Measurements from ENCODE around the gene CAPZA1. TPM values are rescaled to one million over a fixed set of nuclear protein-coding genes. Genes with fewer than 3 reads are reported as not detected.

The CAPZA1 gene
- total and polyA plus RNA-seq, 10 of the 15 experiments (the other 5 are each of a cell fraction or from before 2014, with no cell fraction given), result 187 to 886 (median 278) TPM

DNA sequence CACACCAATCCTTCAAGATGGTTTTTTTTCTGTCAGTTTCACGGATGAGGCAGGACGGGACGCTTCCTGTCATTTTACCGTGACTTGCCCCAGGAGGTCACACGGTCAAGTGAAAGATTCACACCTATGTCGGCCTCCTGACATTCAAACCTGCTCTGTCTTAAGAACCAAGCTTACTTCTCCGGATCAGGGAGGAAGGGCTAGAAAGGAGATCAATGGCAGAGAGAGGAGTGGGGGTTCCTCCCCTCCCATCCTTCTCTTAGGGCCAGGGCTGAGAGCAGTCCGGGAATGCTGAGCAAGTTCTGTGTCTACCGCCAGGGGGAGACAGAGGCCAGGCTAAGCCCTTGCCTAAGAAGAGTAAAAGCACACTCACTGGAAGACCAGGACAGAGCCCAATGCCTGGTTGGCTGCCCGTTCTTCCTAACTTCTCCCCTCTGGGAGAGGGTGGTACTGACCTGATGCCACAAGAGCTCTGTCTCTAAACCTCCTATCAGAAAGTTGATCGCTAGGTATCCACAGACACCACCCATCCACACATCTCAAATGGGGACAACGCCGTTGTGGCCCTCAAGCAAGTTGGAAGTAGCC lies 96.6 kb downstream of the CAPZA1 start (continued):
- TF ChIP-seq ZNF207 (IDR thresholded peaks at IDR 0.05; ENCODE audit: borderline replicate concordance) (no peak), NR2C2 (IDR thresholded peaks at IDR 0.05; ENCODE audit: borderline replicate concordance, control insufficient read depth, insufficient read length, low read depth) (no peak), STAT1 (conservative IDR thresholded peaks at IDR 0.05) (no peak), SIX5 (IDR thresholded peaks at IDR 0.05; ENCODE audit: low read depth, low read length, severe bottlenecking) (no peak), SRF (IDR thresholded peaks at IDR 0.05; ENCODE audit: low read depth in 2 of 2, low read length in 2 of 2) (no peak), BRCA1 (IDR thresholded peaks at IDR 0.05; ENCODE audit: low read depth, low read length) (no peak), ZNF24 (IDR thresholded peaks at IDR 0.05) (no peak), CREM (IDR thresholded peaks at IDR 0.05; ENCODE audit: low read depth) (no peak), MTA3 (IDR thresholded peaks at IDR 0.05; ENCODE audit: borderline replicate concordance, low read length) (no peak), YBX1 (IDR thresholded peaks at IDR 0.05) (no peak), CHD2 (IDR thresholded peaks at IDR 0.05; ENCODE audit: borderline replicate concordance, low read depth, low read length) (no peak), ZSCAN29 (IDR thresholded peaks at IDR 0.05) (no peak), CBX3 (IDR thresholded peaks at IDR 0.05; ENCODE audit: borderline replicate concordance, low read depth) (no peak), RFX5 (IDR thresholded peaks at IDR 0.05; ENCODE audit: low read depth, low read length) (no peak), JUND (IDR thresholded peaks at IDR 0.05; ENCODE audit: low read depth, low read length) (no peak)
- TF ChIP-seq, protein P1, sequence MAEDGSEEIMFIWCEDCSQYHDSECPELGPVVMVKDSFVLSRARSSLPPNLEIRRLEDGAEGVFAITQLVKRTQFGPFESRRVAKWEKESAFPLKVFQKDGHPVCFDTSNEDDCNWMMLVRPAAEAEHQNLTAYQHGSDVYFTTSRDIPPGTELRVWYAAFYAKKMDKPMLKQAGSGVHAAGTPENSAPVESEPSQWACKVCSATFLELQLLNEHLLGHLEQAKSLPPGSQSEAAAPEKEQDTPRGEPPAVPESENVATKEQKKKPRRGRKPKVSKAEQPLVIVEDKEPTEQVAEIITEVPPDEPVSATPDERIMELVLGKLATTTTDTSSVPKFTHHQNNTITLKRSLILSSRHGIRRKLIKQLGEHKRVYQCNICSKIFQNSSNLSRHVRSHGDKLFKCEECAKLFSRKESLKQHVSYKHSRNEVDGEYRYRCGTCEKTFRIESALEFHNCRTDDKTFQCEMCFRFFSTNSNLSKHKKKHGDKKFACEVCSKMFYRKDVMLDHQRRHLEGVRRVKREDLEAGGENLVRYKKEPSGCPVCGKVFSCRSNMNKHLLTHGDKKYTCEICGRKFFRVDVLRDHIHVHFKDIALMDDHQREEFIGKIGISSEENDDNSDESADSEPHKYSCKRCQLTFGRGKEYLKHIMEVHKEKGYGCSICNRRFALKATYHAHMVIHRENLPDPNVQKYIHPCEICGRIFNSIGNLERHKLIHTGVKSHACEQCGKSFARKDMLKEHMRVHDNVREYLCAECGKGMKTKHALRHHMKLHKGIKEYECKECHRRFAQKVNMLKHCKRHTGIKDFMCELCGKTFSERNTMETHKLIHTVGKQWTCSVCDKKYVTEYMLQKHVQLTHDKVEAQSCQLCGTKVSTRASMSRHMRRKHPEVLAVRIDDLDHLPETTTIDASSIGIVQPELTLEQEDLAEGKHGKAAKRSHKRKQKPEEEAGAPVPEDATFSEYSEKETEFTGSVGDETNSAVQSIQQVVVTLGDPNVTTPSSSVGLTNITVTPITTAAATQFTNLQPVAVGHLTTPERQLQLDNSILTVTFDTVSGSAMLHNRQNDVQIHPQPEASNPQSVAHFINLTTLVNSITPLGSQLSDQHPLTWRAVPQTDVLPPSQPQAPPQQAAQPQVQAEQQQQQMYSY (CRISPR knock-in tag; IDR thresholded peaks at IDR 0.05), result no peak
- TF ChIP-seq, protein P2, sequence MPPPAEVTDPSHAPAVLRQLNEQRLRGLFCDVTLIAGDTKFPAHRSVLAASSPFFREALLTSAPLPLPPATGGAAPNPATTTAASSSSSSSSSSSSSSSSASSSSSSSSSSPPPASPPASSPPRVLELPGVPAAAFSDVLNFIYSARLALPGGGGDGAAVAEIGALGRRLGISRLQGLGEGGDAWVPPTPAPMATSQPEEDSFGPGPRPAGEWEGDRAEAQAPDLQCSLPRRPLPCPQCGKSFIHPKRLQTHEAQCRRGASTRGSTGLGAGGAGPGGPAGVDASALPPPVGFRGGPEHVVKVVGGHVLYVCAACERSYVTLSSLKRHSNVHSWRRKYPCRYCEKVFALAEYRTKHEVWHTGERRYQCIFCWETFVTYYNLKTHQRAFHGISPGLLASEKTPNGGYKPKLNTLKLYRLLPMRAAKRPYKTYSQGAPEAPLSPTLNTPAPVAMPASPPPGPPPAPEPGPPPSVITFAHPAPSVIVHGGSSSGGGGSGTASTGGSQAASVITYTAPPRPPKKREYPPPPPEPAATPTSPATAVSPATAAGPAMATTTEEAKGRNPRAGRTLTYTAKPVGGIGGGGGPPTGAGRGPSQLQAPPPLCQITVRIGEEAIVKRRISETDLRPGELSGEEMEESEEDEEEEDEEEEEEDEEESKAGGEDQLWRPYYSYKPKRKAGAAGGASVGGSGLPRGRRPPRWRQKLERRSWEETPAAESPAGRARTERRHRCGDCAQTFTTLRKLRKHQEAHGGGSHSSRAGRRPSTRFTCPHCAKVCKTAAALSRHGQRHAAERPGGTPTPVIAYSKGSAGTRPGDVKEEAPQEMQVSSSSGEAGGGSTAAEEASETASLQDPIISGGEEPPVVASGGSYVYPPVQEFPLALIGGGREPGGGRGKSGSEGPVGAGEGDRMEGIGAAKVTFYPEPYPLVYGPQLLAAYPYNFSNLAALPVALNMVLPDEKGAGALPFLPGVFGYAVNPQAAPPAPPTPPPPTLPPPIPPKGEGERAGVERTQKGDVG (CRISPR knock-in tag; IDR thresholded peaks at IDR 0.05), result no peak
- TF ChIP-seq, protein P3, sequence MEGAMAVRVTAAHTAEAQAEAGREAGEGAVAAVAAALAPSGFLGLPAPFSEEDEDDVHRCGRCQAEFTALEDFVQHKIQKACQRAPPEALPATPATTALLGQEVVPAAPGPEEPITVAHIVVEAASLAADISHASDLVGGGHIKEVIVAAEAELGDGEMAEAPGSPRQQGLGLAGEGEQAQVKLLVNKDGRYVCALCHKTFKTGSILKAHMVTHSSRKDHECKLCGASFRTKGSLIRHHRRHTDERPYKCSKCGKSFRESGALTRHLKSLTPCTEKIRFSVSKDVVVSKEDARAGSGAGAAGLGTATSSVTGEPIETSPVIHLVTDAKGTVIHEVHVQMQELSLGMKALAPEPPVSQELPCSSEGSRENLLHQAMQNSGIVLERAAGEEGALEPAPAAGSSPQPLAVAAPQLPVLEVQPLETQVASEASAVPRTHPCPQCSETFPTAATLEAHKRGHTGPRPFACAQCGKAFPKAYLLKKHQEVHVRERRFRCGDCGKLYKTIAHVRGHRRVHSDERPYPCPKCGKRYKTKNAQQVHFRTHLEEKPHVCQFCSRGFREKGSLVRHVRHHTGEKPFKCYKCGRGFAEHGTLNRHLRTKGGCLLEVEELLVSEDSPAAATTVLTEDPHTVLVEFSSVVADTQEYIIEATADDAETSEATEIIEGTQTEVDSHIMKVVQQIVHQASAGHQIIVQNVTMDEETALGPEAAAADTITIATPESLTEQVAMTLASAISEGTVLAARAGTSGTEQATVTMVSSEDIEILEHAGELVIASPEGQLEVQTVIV (IDR thresholded peaks at IDR 0.05; ENCODE audit: borderline replicate concordance, partially characterized antibody), result no peak
- TF ChIP-seq, protein P4, sequence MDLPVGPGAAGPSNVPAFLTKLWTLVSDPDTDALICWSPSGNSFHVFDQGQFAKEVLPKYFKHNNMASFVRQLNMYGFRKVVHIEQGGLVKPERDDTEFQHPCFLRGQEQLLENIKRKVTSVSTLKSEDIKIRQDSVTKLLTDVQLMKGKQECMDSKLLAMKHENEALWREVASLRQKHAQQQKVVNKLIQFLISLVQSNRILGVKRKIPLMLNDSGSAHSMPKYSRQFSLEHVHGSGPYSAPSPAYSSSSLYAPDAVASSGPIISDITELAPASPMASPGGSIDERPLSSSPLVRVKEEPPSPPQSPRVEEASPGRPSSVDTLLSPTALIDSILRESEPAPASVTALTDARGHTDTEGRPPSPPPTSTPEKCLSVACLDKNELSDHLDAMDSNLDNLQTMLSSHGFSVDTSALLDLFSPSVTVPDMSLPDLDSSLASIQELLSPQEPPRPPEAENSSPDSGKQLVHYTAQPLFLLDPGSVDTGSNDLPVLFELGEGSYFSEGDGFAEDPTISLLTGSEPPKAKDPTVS (IDR thresholded peaks at IDR 0.05; ENCODE audit: low read depth, low read length), result no peak
